ENCODE results near the gene GTPBP4. TPM values are rescaled to one million over a fixed set of nuclear protein-coding genes. Genes with fewer than 3 reads are reported as not detected.

Gene GTPBP4
- total RNA-seq, 1 donor from 2014 or later: 57.8 TPM

DNA sequence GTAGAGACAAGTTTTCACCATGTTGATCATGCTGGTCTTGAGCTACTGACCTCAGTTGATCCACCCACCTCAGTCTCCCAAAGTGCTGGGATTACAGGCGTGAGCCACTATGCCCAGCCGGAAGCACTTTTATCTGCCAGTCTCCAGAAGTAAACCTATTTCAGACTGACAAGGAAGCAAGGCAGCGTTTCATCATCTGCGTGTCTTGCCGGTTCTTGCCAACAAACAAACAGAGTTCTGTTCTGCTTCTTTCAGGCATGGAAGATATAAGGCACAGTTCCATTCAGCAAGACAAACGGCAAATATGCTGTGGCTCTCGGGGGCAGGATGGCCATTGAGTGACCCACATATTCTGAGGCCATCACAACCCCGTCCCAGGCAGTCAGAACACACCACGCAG, 41.2 kb upstream of the GTPBP4 start:
- TF ChIP-seq CTCF (conservative IDR thresholded peaks at IDR 0.05): no peak
- H3K9me3 Mint-ChIP-seq: no peaks in the 10 kb centered on the region
- H3K27me3 Mint-ChIP-seq: peaks cover 14% of the 10 kb centered on the region
- no peak overlapping the region for H3K4me3 Mint-ChIP-seq
- no peaks in the 10 kb centered on the region for H3K4me1 Mint-ChIP-seq (ENCODE audit: unreplicated experiment)
- no peak overlapping the region for H3K27ac Mint-ChIP-seq
- DNase-seq (ENCODE audit: extremely low spot score, unreplicated experiment): no peak
- H3K36me3 Mint-ChIP-seq: no peaks in the 10 kb centered on the region

- Mint-ChIP-seq H3K27ac (no peak overlapping the region), H3K9me3 (no peaks in the 10 kb centered on the region), H3K27me3 (peaks cover 14% of the 10 kb centered on the region), H3K4me1 (ENCODE audit: unreplicated experiment) (no peaks in the 10 kb centered on the region), H3K4me3 (no peak overlapping the region), H3K36me3 (no peaks in the 10 kb centered on the region)
- DNase-seq (ENCODE audit: extremely low spot score, unreplicated experiment): no peak
- no peak for TF ChIP-seq CTCF (conservative IDR thresholded peaks at IDR 0.05)
Measured at GRCh38 chr10:947881-948280, 40.4 kb upstream of the GTPBP4 start.

- H3K9me3 Mint-ChIP-seq: no peaks in the 10 kb centered on the region
- no peak overlapping the region for H3K27ac Mint-ChIP-seq
- no peak for DNase-seq (ENCODE audit: extremely low spot score, unreplicated experiment)
- peaks cover 14% of the 10 kb centered on the region for H3K27me3 Mint-ChIP-seq
- H3K4me1 Mint-ChIP-seq (ENCODE audit: unreplicated experiment): no peaks in the 10 kb centered on the region
- H3K4me3 Mint-ChIP-seq: no peak overlapping the region
- TF ChIP-seq CTCF (conservative IDR thresholded peaks at IDR 0.05): no peak
- H3K36me3 Mint-ChIP-seq: no peaks in the 10 kb centered on the region
Measured at GRCh38 chr10:948347-948746, 39.9 kb upstream of the GTPBP4 start.

DNA sequence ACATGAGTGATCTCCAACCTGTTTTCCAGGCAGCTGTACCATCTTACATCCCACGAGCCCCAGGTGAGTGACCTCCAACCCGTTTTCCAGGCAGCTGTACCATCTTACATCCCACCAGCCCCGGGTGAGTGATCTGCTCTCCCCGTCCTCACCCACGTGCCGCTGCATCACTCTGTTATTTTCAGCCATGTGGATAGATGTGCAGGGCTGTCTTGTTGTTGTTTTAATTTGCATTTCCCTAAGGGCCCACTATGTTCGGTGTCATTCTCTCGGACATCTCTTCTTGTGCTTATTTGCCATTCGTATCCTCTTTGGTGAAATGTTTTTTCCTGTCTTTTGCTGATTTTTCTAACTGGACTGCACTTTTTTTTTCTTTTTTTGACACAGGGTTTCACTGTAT, 38.8 kb upstream of the GTPBP4 start:
- H3K27ac Mint-ChIP-seq: no peak overlapping the region
- no peaks in the 10 kb centered on the region for H3K4me1 Mint-ChIP-seq (ENCODE audit: unreplicated experiment)
- DNase-seq (ENCODE audit: extremely low spot score, unreplicated experiment): no peak
- peaks cover 21% of the 10 kb centered on the region for H3K27me3 Mint-ChIP-seq
- H3K4me3 Mint-ChIP-seq: no peak overlapping the region
- H3K36me3 Mint-ChIP-seq: no peaks in the 10 kb centered on the region
- no peaks in the 10 kb centered on the region for H3K9me3 Mint-ChIP-seq
- no peak for TF ChIP-seq CTCF (conservative IDR thresholded peaks at IDR 0.05)

DNA sequence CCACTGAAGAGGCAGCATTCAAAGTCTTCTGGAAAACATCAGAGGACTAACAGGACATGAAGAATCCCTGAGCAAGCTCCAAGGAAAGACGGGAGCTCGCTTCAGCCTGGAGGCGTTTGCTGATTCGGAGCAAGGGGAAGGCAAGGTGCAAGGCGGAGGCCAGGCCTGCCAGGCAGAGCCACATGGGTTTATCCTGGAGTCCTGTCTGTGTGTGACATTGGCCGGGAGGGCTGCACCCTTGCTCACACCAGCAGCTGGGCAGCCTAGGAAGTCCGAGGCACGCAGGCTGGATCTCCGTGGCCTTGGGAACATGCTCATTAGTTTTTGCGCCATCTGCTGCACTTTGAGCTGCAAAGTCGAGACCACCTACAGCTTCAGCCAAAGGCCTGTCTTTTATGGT, 34.4 kb upstream of the GTPBP4 start:
- no peak for TF ChIP-seq CTCF (conservative IDR thresholded peaks at IDR 0.05)
- H3K27me3 Mint-ChIP-seq: peaks cover 26% of the 10 kb centered on the region
- H3K27ac Mint-ChIP-seq: no peak overlapping the region
- no peaks in the 10 kb centered on the region for H3K36me3 Mint-ChIP-seq
- no peaks in the 10 kb centered on the region for H3K4me1 Mint-ChIP-seq (ENCODE audit: unreplicated experiment)
- no peaks in the 10 kb centered on the region for H3K9me3 Mint-ChIP-seq
- no peak for DNase-seq (ENCODE audit: extremely low spot score, unreplicated experiment)
- no peak overlapping the region for H3K4me3 Mint-ChIP-seq

GRCh38 chr10:954396-954795, 33.8 kb upstream of the GTPBP4 start:
- Mint-ChIP-seq H3K27me3 (peaks cover 27% of the 10 kb centered on the region), H3K27ac (no peak overlapping the region), H3K4me1 (ENCODE audit: unreplicated experiment) (no peaks in the 10 kb centered on the region), H3K9me3 (no peaks in the 10 kb centered on the region), H3K4me3 (no peak overlapping the region), H3K36me3 (no peaks in the 10 kb centered on the region)
- no peak for DNase-seq (ENCODE audit: extremely low spot score, unreplicated experiment)
- TF ChIP-seq CTCF (conservative IDR thresholded peaks at IDR 0.05): no peak

Measured in type B pancreatic cell (in vitro differentiated cells).